ENCODE data around the gene ABHD8. TPM values are rescaled to one million over a fixed set of nuclear protein-coding genes. Genes with fewer than 3 reads are reported as not detected.

ABHD8 gene
- total and polyA plus RNA-seq, 2 of the 13 experiments (the other 11 are each of a cell fraction or from before 2014, with no cell fraction given) = 6.3 to 7.2 TPM

DNA sequence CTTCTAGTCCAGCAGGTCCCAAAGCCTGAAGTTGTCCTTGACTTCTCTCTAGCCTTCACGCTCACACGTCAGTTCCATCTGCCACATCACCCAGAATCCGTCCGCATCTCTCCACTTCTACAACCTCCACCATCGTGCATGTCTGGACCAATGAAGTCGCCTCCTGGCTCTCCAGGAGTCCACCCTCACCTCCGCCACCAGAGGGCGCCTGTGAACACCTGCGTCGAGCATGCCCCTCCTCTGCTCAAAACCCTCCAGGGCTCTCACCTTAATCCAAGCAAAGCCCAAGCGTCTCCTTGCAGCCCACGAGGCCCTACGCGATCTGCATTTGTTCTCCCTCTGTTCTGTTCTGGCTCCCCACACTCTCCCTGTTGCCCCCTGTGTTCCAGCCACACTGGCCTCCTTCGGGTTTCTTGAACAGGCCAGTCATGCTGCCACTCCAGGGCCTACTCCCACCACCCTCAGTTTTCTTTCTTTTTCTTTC is 42.3 kb downstream of the ABHD8 start (continued):
- TF ChIP-seq, protein P1, sequence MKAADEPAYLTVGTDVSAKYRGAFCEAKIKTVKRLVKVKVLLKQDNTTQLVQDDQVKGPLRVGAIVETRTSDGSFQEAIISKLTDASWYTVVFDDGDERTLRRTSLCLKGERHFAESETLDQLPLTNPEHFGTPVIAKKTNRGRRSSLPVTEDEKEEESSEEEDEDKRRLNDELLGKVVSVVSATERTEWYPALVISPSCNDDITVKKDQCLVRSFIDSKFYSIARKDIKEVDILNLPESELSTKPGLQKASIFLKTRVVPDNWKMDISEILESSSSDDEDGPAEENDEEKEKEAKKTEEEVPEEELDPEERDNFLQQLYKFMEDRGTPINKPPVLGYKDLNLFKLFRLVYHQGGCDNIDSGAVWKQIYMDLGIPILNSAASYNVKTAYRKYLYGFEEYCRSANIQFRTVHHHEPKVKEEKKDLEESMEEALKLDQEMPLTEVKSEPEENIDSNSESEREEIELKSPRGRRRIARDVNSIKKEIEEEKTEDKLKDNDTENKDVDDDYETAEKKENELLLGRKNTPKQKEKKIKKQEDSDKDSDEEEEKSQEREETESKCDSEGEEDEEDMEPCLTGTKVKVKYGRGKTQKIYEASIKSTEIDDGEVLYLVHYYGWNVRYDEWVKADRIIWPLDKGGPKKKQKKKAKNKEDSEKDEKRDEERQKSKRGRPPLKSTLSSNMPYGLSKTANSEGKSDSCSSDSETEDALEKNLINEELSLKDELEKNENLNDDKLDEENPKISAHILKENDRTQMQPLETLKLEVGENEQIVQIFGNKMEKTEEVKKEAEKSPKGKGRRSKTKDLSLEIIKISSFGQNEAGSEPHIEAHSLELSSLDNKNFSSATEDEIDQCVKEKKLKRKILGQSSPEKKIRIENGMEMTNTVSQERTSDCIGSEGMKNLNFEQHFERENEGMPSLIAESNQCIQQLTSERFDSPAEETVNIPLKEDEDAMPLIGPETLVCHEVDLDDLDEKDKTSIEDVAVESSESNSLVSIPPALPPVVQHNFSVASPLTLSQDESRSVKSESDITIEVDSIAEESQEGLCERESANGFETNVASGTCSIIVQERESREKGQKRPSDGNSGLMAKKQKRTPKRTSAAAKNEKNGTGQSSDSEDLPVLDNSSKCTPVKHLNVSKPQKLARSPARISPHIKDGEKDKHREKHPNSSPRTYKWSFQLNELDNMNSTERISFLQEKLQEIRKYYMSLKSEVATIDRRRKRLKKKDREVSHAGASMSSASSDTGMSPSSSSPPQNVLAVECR (CRISPR knock-in tag; IDR thresholded peaks at IDR 0.05; ENCODE audit: borderline replicate concordance) = no peak
- no peak for TF ChIP-seq MAFG (CRISPR knock-in tag; IDR thresholded peaks at IDR 0.05)
- TF ChIP-seq TBP (CRISPR knock-in tag; IDR thresholded peaks at IDR 0.05) = no peak
- no peak for TF ChIP-seq PTBP1 (IDR thresholded peaks at IDR 0.05; ENCODE audit: low read depth, low read length, poor library complexity, severe bottlenecking)
- no peak for TF ChIP-seq SSRP1 (CRISPR knock-in tag; IDR thresholded peaks at IDR 0.05)

DNA sequence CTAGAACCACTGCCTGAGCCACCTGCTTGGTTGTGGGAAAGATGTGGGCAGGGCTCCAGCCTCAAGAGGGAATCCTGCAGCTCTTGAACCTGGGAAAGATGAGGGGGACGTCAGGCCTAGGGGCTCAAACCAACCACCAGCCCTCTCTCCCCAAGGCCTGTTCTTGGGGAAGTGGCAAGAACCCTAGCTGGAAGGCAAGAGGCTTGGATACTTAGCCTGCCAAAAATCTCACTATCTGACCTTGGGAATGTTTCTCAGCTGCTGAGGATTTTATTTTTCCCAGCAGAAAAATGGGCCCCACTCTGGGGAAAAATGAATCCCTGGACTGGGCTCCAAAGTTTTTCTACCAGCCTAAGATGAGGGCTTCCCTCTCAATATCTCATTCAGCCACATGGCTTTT is 43.3 kb downstream of the ABHD8 start:
- H3K27ac ChIP-seq (ENCODE audit: extremely low read length, insufficient read depth, low read length) = no peak overlapping the region
- in situ Hi-C loops (cut with HindIII; ENCODE audit: extremely low pct_ligation_motif_present, low pct_unique_long_range_greater_than_20kb) = no loop called here
- H3K4me1 ChIP-seq (ENCODE audit: insufficient read depth, low read length) = peaks cover 67% of the 10 kb centered on the region
- BruUV-seq (replicated peaks) = no TSS peak
- DNase-seq (ENCODE audit: low spot score) = no peak
- 17% methylated on average over 1 of the region's 1 CpG for WGBS (ENCODE audit: low lambda C conversion rate)
- H3K79me2 ChIP-seq (ENCODE audit: insufficient read depth, low read length) = no peaks in the 10 kb centered on the region
- H2AFZ ChIP-seq (ENCODE audit: low read length) = no peak overlapping the region
- H3K36me3 ChIP-seq (replicated peaks in 1 of 2; ENCODE audit: control insufficient read depth in 1 of 2, insufficient read depth in 2 of 2, low read length in 2 of 2) = no peaks in the 10 kb centered on the region
- no peak overlapping the region for H3K4me3 ChIP-seq (replicated peaks in 1 of 3; ENCODE audit: insufficient read depth in 1 of 3, low read depth in 2 of 3, low read length in 3 of 3)
- intact Hi-C loops (cut with micrococcal nuclease; ENCODE audit: unreplicated experiment) = loop anchor here (2.0 kb wide), 1 partner anchor 13 kb away; no protein-coding TSS in a partner anchor
- H3K9ac ChIP-seq (ENCODE audit: insufficient read depth, low read depth, low read length) = no peak overlapping the region
- no peak for FAIRE-seq
- POLR2A ChIA-PET = interaction anchor here (2.0 to 3.2 kb wide), 4 partner anchors 11 to 45 kb away, joined by 8 to 18 read pairs (median 10); partner anchors contain the start of gene USE1
- no peak overlapping the region for H3K4me2 ChIP-seq (ENCODE audit: low read depth, low read length)
- H3K9me3 ChIP-seq (ENCODE audit: low read length) = no peaks in the 10 kb centered on the region
- no peaks in the 10 kb centered on the region for H3K27me3 ChIP-seq (ENCODE audit: control insufficient read depth in 1 of 2, insufficient read depth in 2 of 2, low read length in 2 of 2)
- TF ChIP-seq RFX3 (CRISPR knock-in tag; IDR thresholded peaks at IDR 0.05) (no peak), REL (CRISPR knock-in tag; conservative IDR thresholded peaks at IDR 0.05) (no peak)
- CTCF ChIA-PET (ENCODE audit: low intra/inter-chr PET ratio, low total read pairs) = interaction anchor here (1.3 kb wide), 1 partner anchor 55 kb away, joined by 6 read pairs; no protein-coding TSS in a partner anchor
- no peak for ATAC-seq
- no peaks in the 10 kb centered on the region for H4K20me1 ChIP-seq (ENCODE audit: insufficient read depth, low read length)
